ENCODE data around the gene AMMECR1. TPM values are rescaled to one million over a fixed set of nuclear protein-coding genes. Genes with fewer than 3 reads are reported as not detected.
A peak's percentile ranks its signal among the peaks of the same experiment; 100 is the strongest.
"Not testable (repeated sequence)": the region's sequence is repeated elsewhere in the genome, so short reads cannot be mapped to it uniquely, and the experiment has no call there.

Gene AMMECR1
- polyA plus RNA-seq, 4 donors, result 16.7 to 19.3 (median 18.0) TPM

DNA sequence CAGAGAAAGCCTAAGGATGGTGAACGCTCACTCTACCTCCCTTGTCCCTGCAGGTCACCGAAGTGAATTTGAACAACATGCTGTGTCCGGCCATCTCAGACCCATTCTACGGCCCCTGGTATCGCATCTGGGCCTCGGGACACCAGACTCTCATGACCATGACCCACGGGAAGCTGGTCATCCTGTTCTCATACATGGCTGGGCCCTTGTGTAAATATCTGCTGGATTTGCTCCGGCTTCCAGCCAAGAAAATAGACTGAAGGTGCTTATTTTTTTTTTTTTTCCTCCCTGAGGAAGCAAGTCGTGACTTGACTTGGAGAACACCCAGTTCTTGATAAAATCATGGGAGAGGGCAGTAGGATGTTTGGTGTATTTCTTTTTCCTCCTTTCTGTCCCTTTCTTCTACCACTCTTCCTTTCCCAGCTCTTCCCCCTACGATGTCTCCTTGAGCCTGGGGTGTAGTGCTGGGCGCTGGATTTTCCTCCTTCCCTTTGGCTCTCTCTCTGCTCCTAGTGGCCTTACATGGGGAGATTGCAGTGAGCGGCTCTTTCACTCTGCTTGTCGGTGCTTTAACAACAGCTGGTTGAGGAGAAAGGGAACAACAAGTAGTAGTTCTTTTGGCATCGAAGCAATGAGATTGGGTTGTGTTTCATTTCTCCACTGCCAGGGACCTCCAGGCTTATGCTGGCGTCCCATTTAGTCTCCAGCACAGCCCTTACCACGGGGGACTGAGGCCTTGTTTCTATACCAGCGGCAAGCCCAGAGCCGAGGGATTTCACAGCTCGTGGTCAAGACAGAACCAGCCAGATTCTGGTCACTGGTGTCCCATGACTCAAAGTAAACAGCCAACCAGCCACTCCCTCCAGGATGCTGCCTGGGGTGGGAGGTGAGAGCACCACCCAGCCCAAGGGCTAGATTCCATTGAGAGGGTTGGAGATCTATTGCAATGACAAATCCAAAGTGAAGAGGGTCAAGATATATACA is 144.4 kb downstream of the AMMECR1 start:
- no peak for DNase-seq (ENCODE audit: low read depth in 4 of 4, low spot score in 2 of 4)

DNA sequence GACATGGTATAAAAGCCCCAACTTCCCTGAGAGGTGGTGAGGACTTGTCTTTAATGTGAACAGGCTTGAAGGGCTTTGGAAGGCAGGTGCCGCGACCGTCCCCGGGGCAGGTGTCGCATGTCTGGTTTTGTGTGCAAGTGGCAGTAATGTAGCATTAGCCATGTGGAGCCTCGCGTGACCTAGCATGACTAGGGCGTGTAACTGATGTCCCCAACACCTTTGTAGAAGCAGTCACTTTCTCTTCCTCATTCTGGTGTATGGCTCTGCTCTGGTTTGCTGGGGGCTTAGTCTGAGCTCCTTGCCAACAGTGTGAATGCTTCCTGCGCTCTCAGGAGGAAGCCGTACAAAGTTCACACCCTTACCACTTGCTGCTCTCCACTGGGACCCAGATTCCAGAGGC is 145.7 kb downstream of the AMMECR1 start:
- DNase-seq (ENCODE audit: low read depth in 4 of 4, low spot score in 2 of 4), result no peak

DNA sequence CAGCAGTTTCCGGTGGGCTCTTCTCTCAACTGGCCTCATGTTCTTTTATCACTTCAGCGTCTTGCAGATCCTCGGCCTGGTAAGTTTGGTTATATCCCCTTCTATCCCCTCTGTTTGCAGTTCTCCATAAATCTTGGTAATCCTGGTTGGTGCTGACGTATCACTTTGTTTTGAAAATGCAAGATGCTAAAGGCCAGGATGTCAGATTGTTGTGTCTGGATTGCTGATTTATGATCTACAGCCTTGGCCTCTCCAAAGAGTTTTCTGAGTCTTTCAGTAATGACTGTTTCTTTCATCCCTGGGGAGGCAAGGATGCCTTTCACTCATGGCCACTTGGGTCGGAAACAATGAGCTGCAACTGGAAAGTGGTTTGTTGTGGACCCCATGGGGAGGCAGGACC is 146.4 kb downstream of the AMMECR1 start:
- no peak for DNase-seq (ENCODE audit: low read depth in 4 of 4, low spot score in 2 of 4)

DNA sequence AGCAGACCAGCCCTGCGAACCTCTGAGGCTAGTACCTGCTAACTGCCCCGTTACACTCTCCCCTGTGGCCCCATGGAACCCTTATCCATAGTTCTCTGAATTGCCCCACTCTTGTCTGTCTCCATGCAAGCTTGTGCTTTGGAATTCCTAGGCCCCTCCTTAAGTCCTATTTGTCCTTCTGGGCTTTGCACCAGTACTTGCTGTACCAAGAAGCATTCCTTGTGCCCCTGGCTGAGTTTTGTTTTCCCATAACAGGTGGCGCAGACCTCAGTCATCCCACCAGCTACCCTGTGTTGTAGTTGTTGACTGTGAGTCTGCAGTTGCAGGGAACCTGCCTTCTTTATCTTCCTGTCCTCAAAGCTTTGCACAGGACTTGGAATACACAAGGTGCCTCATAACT is 147.9 kb downstream of the AMMECR1 start:
- DNase-seq (ENCODE audit: low read depth in 4 of 4, low spot score in 2 of 4), result no peak

DNA sequence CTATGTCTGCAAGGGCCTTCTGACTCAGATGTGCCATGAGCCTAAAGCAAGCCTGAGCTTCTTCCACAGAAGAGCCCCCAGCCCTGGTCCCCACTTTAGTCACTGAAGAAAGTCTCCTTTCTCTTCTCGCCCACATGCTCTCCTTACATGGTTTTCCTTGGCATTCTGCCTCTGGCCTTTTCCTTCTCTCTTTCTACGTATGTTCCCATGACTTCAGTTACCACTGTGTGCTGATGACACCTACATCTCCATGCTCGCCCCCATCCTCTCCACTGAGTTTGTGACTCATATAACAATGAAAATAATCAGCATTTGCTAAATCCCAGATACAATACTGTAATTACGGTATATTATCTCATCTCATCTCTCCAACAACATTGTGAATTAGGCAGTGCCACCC is 149.3 kb downstream of the AMMECR1 start:
- DNase-seq (ENCODE audit: low read depth in 4 of 4, low spot score in 2 of 4), result no peak

DNA sequence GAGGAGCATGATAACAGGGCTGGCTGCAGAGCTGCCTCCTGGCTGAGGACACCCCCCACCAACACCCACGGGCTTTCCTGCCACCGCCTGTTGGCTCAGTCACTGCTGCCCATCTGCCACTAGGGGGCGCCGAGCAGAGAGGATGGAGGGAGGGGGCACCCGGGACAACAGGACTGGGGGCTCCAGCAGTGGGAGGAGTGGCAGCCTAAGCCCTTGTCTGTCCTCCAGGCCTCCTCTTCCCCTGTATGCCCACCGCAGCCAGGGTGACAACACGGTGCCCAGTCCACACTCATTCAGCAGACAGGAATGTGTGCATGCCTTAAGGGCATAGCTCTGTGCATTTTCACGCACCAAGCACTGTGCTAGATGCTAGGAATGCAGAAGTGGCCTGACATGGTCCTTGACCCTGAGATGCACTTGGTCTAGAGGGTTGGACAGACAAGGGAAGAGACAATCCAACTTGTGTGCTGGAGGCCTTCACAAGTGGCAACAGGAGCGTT is 149.9 kb downstream of the AMMECR1 start:
- DNase-seq (ENCODE audit: low read depth in 4 of 4, low spot score in 2 of 4), result no peak

DNA sequence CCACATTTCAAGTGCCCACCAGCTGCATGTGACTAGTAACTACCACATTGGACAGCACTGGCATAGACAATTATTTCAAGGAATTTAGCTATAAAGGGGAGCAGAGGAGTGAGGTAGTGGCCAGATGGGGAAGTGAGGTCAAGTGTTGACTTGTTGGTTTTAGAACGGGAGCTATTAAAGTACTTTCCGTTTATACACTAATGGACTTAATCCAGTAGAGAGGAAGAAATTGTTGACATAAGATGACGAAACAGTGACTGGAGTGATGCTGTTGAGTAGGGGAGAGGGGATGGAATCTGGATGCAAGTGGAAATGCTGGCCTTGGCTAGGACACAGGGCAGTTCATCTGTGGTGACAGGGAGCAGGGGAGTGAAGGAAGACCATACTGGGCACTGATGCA is 154.4 kb downstream of the AMMECR1 start:
- no peak for DNase-seq (ENCODE audit: low read depth in 4 of 4, low spot score in 2 of 4)

DNA sequence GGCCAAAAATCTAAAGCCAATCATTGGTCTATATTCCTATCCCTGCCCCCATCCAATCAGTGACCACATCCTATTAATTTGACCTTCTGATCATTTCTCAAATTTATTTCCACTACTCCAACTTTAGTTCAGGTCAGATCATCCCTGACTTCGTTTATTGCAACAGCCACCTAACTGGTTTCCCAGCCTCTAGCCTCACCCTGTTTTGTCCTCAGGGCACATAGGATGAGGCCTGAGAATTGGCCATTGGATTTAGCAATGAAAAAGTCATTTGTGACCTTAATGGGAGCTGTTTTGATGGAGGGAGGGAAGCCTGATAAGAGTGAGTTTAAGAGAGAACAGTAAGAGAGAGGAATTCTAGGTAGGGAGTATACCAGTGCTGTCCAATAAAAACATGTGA is 155.0 kb downstream of the AMMECR1 start:
- no peak for DNase-seq (ENCODE audit: low read depth in 4 of 4, low spot score in 2 of 4)

DNA sequence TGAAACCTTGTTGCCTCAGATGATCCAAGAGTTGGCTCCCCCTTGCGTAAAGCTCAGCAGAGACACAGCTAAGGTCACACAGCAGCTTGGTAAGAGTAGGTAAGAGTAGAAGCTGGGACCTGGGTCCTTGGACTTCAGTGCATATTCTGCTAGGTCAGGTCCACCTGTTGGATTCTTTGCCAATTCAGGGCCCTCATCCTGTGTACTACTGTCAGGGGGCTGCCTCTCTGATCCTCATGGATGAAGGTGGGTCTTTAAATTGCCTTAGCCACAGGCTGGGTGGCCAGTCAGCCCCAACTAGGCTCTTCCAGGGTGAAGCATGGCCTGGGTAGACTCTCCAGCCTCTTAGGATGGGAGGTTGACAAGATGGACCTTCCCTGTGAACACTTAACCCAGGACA is 155.8 kb downstream of the AMMECR1 start:
- no peak for DNase-seq (ENCODE audit: low read depth in 4 of 4, low spot score in 2 of 4)

DNA sequence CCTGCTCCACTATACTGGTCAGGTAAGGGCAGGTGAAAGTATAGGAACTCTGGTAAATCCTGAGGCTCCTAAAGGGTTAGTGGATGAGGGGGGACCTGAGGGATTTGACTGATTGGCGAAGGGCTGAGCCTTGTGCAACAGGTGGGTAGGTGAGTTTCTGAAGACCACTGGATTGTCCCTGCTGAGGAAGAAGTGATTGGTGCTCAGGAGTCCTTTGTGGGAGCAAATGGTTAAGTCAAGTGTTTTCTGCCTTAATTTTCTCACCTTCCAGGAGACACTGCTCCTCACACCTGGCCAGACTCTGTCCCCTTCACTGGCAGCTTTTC is 156.6 kb downstream of the AMMECR1 start:
- no peak for DNase-seq (ENCODE audit: low read depth in 4 of 4, low spot score in 2 of 4)

DNA sequence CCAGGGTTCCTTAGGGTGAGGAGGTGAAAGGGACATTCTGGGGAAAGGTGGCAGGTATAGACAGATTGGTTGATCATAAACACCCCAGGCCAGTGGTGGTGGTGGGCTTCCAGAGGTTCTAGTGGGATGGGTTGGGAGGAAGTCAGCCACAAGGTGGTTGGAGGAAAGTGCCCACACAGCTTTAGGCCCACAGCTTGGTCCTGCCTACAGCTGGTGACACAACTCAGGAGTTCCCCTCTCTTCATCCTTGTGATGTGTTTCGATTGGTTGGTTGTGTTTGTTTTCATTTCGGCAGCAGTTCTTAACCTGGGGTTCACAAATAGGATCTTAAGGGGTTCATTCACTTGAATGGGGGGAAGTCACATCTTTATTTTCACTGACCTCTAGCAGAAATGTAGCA is 158.0 kb downstream of the AMMECR1 start:
- DNase-seq (ENCODE audit: low read depth in 4 of 4, low spot score in 2 of 4), result no peak

DNA sequence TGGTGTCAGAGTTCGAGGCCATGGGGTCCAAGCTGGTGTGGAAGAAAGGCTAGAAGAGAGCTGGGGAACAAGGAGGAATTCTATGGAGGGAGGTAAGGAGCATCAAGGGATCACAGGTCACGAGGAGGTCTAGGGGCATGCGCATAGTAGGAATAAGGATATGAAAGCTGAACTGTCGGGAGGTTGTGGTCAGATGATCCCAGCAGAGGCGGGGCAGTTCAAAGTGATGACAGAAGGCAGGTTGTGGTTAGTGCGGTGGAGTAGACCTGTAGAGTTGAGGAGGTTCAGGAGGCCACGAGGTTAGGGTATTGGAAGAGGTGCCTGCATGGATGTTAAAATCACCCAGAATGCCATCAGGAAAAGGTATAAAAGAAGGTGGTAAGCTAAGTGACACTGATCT is 158.7 kb downstream of the AMMECR1 start:
- no peak for DNase-seq (ENCODE audit: low read depth in 4 of 4, low spot score in 2 of 4)

DNA sequence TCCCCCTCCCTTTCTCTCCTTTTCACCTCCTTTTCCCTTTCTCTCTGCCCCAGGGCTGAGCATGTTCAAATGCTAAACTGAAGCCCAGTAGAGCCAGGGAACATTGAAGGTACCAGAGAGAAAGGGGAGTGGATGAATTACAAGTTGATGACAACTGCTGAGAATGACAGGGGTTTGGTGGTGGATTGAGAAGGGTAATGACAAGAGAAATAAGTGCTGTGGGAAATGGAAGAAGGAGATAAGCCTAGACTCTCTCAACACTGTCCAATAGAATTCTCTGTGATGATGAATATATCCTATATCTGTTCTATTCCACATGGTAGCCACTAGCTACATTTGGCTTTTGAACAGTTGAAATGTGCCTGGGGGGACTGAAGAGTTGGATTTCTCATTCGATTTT is 160.4 kb downstream of the AMMECR1 start:
- DNase-seq (ENCODE audit: low read depth in 4 of 4, low spot score in 2 of 4), result no peak

DNA sequence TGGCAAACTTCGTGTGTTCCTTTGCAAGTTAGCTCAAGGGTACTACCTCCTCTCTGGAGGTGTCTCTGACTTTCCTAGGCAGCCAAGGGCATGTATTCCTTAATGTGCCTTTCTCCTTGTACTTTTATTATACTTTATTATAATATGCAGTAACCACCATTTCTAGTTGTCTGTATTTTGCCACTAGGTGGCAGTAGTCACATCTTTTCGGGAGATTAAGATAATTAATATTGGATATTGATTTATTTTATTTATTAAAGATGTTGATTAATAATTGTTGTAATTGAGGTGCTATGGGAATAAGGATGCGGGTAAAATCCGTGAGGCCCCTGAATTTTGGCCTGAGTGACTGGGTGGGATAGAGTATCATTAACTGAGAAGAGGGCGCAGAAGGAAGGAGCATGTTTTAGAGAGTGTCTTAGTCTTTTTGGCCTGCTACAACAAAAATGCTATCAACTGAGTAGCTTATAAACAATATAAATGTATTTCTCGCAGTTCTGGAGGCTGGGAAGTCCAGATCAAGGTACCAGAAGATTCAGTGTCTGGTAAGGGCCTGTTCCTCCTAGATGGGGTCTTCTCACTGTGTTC is 161.6 kb downstream of the AMMECR1 start:
- no peak for DNase-seq (ENCODE audit: low read depth in 4 of 4, low spot score in 2 of 4)

DNA sequence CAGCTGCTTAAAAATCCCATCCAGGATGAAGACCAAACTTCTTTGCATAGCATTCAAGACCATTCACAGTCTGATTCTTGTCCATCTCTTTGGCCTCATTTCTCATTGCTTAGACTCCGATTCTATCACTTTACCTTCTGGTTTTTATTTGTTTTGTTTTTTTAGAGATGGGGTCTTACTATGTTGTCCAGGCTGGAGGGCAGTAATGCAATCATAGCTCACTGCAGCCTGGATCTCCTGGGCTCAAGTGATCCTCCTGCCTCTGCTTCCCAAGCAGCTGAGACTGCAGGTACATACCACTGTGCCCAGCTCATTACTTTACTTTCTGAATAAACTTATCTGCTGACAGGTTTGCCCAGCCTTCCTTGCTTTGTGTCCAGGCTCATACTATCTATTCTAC is 162.1 kb downstream of the AMMECR1 start:
- DNase-seq (ENCODE audit: low read depth in 4 of 4, low spot score in 2 of 4), result no peak

DNA sequence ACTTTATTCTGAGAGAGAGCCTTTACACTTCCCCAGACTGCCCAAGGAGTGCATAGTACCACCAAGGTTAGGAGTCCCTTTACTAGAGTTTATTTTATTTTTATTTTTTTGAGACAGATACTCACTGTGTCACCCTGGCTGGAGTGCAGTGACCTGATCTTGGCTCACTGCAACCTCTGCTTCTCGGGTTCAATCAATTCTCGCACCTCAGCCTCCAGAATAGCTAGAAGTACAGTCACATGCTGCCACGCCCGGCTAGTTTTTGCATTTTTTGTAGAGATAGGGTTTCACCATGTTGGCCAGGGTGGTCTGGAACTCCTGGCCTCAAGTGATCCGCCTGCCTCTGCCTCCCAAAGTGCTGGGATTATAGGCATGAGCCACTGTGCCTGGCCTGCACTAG is 163.6 kb downstream of the AMMECR1 start:
- not testable (repeated sequence) for DNase-seq (ENCODE audit: low read depth in 4 of 4, low spot score in 2 of 4)

DNA sequence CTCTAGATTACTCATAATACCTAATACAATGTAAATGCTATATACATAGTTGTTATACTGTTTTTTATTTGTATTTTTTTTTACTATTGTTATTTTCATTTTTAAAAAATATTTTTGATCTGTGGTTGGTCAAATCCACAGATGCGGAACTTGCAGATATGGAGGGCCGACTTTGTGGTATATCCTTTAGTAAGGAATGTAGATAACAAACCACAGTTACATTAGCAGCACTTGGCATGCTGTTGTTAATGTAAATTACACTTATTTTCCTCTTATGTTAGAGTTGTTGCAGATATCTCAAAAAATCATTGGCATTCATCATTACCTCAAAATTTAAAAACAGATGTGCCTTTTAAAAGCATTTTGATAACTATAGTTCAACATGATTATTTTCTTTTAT is 164.0 kb downstream of the AMMECR1 start:
- no peak for DNase-seq (ENCODE audit: low read depth in 4 of 4, low spot score in 2 of 4)

DNA sequence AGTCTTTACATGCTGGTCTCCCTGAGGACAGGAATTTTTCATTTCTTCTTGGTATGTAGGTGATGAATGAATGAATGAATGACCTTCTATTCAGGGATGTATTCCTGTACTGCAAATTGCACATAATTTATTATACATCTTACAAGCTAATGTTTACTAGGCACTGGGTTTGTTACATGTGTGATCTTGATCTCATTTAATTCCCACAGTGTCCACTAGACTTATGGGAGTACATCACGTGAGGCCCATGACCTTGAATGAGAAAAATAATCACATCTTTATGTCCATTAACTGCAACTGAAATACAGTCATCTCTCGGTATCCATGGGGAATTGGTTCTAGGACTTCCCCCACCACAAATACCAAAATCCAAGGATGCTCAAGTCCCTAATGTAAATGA is 164.6 kb downstream of the AMMECR1 start:
- no peak for DNase-seq (ENCODE audit: low read depth in 4 of 4, low spot score in 2 of 4)

DNA sequence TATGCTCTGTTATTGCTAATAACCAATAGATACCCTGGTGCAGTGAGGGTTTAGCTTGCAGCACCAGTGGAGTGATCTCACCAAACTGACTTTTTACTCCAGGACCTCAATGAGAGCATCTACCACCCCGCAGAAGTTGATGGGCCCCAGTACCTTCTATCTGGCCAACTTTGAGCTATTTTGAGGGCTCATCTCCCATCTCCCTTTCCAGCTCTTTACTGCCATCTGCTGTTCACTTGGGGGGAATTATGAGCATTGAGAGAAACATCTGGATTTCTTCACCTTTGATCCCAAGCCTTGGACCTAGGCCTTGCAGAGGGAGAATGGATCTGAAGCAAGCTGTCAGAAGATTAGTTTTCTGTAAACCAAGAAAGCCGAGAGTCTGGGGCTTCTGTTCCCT is 171.4 kb downstream of the AMMECR1 start:
- peak in 2 of 4 donors; percentile 13 to 50 for DNase-seq (ENCODE audit: low read depth in 4 of 4, low spot score in 2 of 4)

DNA sequence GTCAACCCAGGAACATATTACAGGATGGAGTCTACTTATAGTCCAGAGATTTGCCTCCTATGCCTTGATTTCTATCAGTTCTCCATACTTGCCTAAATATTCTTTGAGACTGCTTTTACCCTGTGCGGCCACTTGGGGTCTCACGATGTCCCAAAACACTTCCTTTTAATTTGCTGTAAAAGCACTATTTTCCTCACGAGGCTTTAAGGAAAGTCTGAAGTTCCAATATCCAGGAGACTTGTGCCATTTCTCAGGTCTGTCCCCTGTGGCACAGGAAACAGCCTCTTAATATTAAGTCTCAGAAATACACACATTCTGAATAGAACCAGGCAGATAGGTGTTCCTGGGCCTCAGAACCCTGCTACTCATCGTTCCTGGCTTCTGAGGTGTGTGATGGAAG is 172.0 kb downstream of the AMMECR1 start:
- DNase-seq (ENCODE audit: low read depth in 4 of 4, low spot score in 2 of 4), result no peak

DNA sequence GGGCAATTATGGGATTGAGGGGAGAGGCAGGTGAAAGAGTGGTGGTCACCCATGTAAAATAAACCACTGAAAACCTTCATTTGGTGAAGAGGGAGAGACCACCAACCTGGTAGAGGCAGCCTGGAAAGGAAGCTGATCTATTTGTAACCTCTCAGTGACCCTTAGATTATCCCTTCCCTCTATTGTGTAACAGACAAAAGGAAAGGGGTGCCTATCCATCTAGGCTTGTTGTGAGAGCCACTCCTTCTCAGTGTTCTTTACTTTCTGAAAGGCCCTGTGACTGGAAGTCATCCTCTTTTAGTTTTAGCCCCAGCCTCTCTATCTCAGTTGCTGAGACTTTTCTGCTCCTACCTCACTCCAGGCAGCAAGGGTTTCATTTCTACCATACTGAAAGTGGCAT is 172.6 kb downstream of the AMMECR1 start:
- DNase-seq (ENCODE audit: low read depth in 4 of 4, low spot score in 2 of 4), result no peak

Measured in left renal cortex interstitium (tissue), 4 donors.